Endothelial cell of umbilical vein (primary cell): ENCODE data around the gene GTF2E1. TPM values are rescaled to one million over a fixed set of nuclear protein-coding genes. Genes with fewer than 3 reads are reported as not detected.

ENCODE experiments used
- BruUV-seq: library from RNA; stranded (reverse); fragments of 400-500 nt; replicated peaks from 2 replicates; lab custom pipeline; 2021; lab: Mats Ljungman, UMichigan
- CTCF ChIA-PET: fragments of 300-600, 350-600 bp; sonication (Branson Sonifier 250); formaldehyde crosslinking; loops from one replicate; lab custom pipeline; 2021; ENCODE audit warnings: antibody characterized with exemption, inconsistent platforms; lab: Charles Lee
- POLR2A ChIA-PET: fragments of 300-600, 350-600 bp; sonication (Branson Sonifier 250); formaldehyde crosslinking; loops from one replicate; lab custom pipeline; 2021; ENCODE audit warnings: antibody characterized with exemption, inconsistent platforms; lab: Charles Lee
- DNase-seq: peaks from one replicate; pipeline ENCODE4 v3.0.0-alpha.2; 2011; ENCODE audit warnings: low read depth, low spot score
- FAIRE-seq: peaks from 2 replicates; lab custom pipeline; 2011; peaks lifted over from hg19 to GRCh38; lab: Jason Lieb, UNC
- H2AFZ ChIP-seq: 2 replicates; pipeline ENCODE4 v1.6.0; 2012; ENCODE audit warnings: low read depth, low read length, control low read depth, inconsistent platforms
- H3K27ac ChIP-seq: 2 replicates; pipeline ENCODE4 v1.5.1; 2011; ENCODE audit warnings: low read depth, mild to moderate bottlenecking, control low read depth, low read length, moderate library complexity; ENCODE audit not compliant: insufficient read depth
- H3K27me3 ChIP-seq, 2 experiments: 2 replicates each; pipeline versions ENCODE4 v1.6.0 to v1.6.1; 2011; ENCODE audit warnings: low read length in 2 of 2, mixed read lengths in 1 of 2; ENCODE audit not compliant: control insufficient read depth in 2 of 2, insufficient read depth in 2 of 2
- H3K36me3 ChIP-seq, 2 experiments: 2 replicates in 1 of 2; 3 replicates in 1 of 2; pipeline ENCODE4 v1.5.1; 2011; ENCODE audit warnings: low read length in 2 of 2, mild to moderate bottlenecking in 1 of 2, moderate library complexity in 1 of 2; ENCODE audit not compliant: control insufficient read depth in 2 of 2, insufficient read depth in 2 of 2; ENCODE audit errors: extremely low read depth in 1 of 2
- H3K4me1 ChIP-seq: 3 replicates; pipeline ENCODE4 v1.5.1; 2011; ENCODE audit warnings: mild to moderate bottlenecking, low read length; ENCODE audit not compliant: control insufficient read depth, insufficient read depth; ENCODE audit errors: extremely low read depth
- H3K4me2 ChIP-seq: 2 replicates; pipeline ENCODE4 v1.6.1; 2011; ENCODE audit warnings: low read length, control low read depth, mixed read lengths; ENCODE audit not compliant: insufficient read depth
- H3K4me3 ChIP-seq, 3 experiments: fragments of 200-600 bp in 1 of 3; sonication (generic), shearing (Covaris generic) in 1 of 3; replicated peaks in 1 of 3; 2 replicates each; pipeline ENCODE4 v1.5.1; 2011 to 2016; ENCODE audit warnings: control low read depth in 3 of 3, low read length in 3 of 3, mild to moderate bottlenecking in 2 of 3, inconsistent platforms in 1 of 3, low read depth in 1 of 3, moderate library complexity in 1 of 3; ENCODE audit not compliant: insufficient read depth in 1 of 3
- H3K79me2 ChIP-seq: 2 replicates; pipeline ENCODE4 v1.6.0; 2012; ENCODE audit warnings: low read length, inconsistent platforms; ENCODE audit not compliant: control insufficient read depth, insufficient read depth
- H3K9ac ChIP-seq: replicated peaks from 2 replicates; pipeline ENCODE3; 2011; ENCODE audit warnings: low read length, control low read depth; ENCODE audit not compliant: insufficient read depth; ENCODE audit errors: extremely low read depth
- H3K9me1 ChIP-seq: replicated peaks from 3 replicates; pipeline ENCODE4 v1.6.0; 2011; ENCODE audit warnings: mild to moderate bottlenecking, low read length; ENCODE audit not compliant: control insufficient read depth, insufficient read depth; ENCODE audit errors: extremely low read depth
- H3K9me3 ChIP-seq: replicated peaks from 2 replicates; pipeline ENCODE4 v1.5.1; 2012; ENCODE audit warnings: low read length, inconsistent platforms; ENCODE audit not compliant: control insufficient read depth, insufficient read depth
- H4K20me1 ChIP-seq: replicated peaks from 2 replicates; pipeline ENCODE3; 2011; ENCODE audit warnings: mild to moderate bottlenecking, low read length; ENCODE audit not compliant: control insufficient read depth, insufficient read depth; ENCODE audit errors: extremely low read depth
- CTCF ChIP-seq, 2 donors: IDR thresholded peaks; 1 replicate in 1 of 2; 2 replicates in 1 of 2; pipeline ENCODE4 v1.5.1; 2011; ENCODE audit warnings: low read length in 2 of 2, mild to moderate bottlenecking in 2 of 2, moderate library complexity in 2 of 2, control low read depth in 1 of 2, inconsistent platforms in 1 of 2, low read depth in 1 of 2; ENCODE audit not compliant: insufficient read depth in 1 of 2; ENCODE audit errors: extremely low read depth in 1 of 2
- EZH2 ChIP-seq: IDR thresholded peaks from 2 replicates; pipeline ENCODE4 v1.6.1; 2012; ENCODE audit warnings: borderline replicate concordance, low read depth, mild to moderate bottlenecking, moderate library complexity, low read length, inconsistent platforms; ENCODE audit not compliant: severe bottlenecking
- FOS ChIP-seq: IDR thresholded peaks from 2 replicates; pipeline ENCODE4 v1.6.1; 2011; ENCODE audit warnings: mild to moderate bottlenecking, low read length, moderate library complexity, borderline replicate concordance; ENCODE audit not compliant: insufficient read depth
- GATA2 ChIP-seq: IDR thresholded peaks from 2 replicates; pipeline ENCODE4 v1.7.0; 2011; ENCODE audit warnings: low read depth, mild to moderate bottlenecking, moderate library complexity, mixed read lengths, low read length; ENCODE audit not compliant: insufficient read length, insufficient read depth
- JUN ChIP-seq: IDR thresholded peaks from 2 replicates; pipeline ENCODE4 v1.6.1; 2011; ENCODE audit warnings: borderline replicate concordance, low read depth; ENCODE audit not compliant: insufficient read length, insufficient read depth
- MAX ChIP-seq: IDR thresholded peaks from 2 replicates; pipeline ENCODE4 v1.6.1; 2011; ENCODE audit not compliant: insufficient read depth, insufficient read length
- MYC ChIP-seq: IDR thresholded peaks from one replicate; pipeline ENCODE4 v1.6.1; 2011; ENCODE audit warnings: mild to moderate bottlenecking, low read depth, low read length
- POLR2A ChIP-seq: IDR thresholded peaks from 2 replicates; pipeline ENCODE4 v1.6.1; 2012; ENCODE audit warnings: low read depth, mild to moderate bottlenecking, control low read depth, low read length
- POLR2AphosphoS5 ChIP-seq: IDR thresholded peaks from 2 replicates; pipeline ENCODE4 v1.6.1; 2012; ENCODE audit warnings: low read depth, mild to moderate bottlenecking, control low read depth, low read length, moderate library complexity; ENCODE audit not compliant: insufficient read depth
- dilution Hi-C: fragments of 300-500 bp; cut with MboI; formaldehyde crosslinking; loops from one replicate; pipeline ENCODE4 v1.15.0; 2019; ENCODE audit warnings: low sequenced_read_pairs; ENCODE audit not compliant: extremely low pct_ligation_motif_present
- intact Hi-C: fragments of 100-400 bp; cut with micrococcal nuclease; formaldehyde crosslinking; loops from one replicate; pipeline ENCODE4 v1.10.0; 2022
- polyA plus RNA-seq, 4 experiments: library from polyadenylated mRNA; depleted of rRNA in 3 of 4; stranded (reverse) in 3 of 4; unstranded in 1 of 4; fragments of >200 nt; gene quantifications; 2 replicates each; pipeline versions ENCODE4 v1.2.1 to v1.2.3, GENCODE V29; 2011 to 2012; ENCODE audit warnings: missing spikeins in 1 of 4
- total RNA-seq: library from RNA; stranded (reverse); gene quantifications from 2 replicates; pipeline ENCODE4 v1.2.3, GENCODE V29; 2021

GTF2E1 gene
- total and polyA plus RNA-seq, 2 donors (not counting 3 experiments of a cell fraction or from before 2014, with no cell fraction given) = 10.6 to 27.7 TPM

GRCh38 chr3:120726791-120727190 is 15.8 kb upstream of the GTF2E1 start:
- FAIRE-seq = no peak
- ChIA-PET POLR2A (no interaction called here), CTCF (no interaction called here)
- H3K9me3 ChIP-seq = no peaks in the 10 kb centered on the region
- no peaks in the 10 kb centered on the region for H3K79me2 ChIP-seq
- H3K36me3 ChIP-seq = no peaks in the 10 kb centered on the region
- TF ChIP-seq GATA2 (no peak), CTCF (IDR thresholded peaks at IDR 0.05; ENCODE audit: extremely low read depth in 1 of 2, insufficient read depth in 1 of 2, low read depth in 1 of 2, low read length in 2 of 2) (no peak), EZH2 (no peak), JUN (no peak), POLR2AphosphoS5 (no peak), MAX (no peak), MYC (no peak), POLR2A (no peak), FOS (no peak)
- H4K20me1 ChIP-seq = no peaks in the 10 kb centered on the region
- no peaks in the 10 kb centered on the region for H3K27me3 ChIP-seq
- no peak overlapping the region for H2AFZ ChIP-seq
- no TSS peak for BruUV-seq
- intact Hi-C loops (no loop called here), dilution Hi-C loops (no loop called here)
- H3K4me3 ChIP-seq = no peak overlapping the region
- H3K4me2 ChIP-seq = no peak overlapping the region
- H3K27ac ChIP-seq = no peak overlapping the region
- H3K4me1 ChIP-seq = no peaks in the 10 kb centered on the region
- no peak overlapping the region for H3K9ac ChIP-seq
- DNase-seq = no peak
- H3K9me1 ChIP-seq = no peaks in the 10 kb centered on the region
